Gastroesophageal sphincter (tissue), 3 donors: ENCODE measurements around the gene RPLP2.

Experiments used
- EP300 ChIP-seq: sonication (generic); formaldehyde crosslinking; IDR thresholded peaks from one replicate; pipeline ENCODE4 v1.6.1; 2017; ENCODE audit warnings: antibody characterized with exemption, mild to moderate bottlenecking
- TF ChIP-seq, protein P1 (sequence below), 4 experiments: fragments of 200-600 bp in 2 of 4; fragments of 450-650 bp in 2 of 4; sonication (generic) in 1 of 4; IDR thresholded peaks; one replicate each; pipeline ENCODE4 v1.5.1; 2017 to 2019; ENCODE audit warnings: antibody characterized with exemption in 4 of 4, mild to moderate bottlenecking in 2 of 4, moderate library complexity in 2 of 4

DNA sequence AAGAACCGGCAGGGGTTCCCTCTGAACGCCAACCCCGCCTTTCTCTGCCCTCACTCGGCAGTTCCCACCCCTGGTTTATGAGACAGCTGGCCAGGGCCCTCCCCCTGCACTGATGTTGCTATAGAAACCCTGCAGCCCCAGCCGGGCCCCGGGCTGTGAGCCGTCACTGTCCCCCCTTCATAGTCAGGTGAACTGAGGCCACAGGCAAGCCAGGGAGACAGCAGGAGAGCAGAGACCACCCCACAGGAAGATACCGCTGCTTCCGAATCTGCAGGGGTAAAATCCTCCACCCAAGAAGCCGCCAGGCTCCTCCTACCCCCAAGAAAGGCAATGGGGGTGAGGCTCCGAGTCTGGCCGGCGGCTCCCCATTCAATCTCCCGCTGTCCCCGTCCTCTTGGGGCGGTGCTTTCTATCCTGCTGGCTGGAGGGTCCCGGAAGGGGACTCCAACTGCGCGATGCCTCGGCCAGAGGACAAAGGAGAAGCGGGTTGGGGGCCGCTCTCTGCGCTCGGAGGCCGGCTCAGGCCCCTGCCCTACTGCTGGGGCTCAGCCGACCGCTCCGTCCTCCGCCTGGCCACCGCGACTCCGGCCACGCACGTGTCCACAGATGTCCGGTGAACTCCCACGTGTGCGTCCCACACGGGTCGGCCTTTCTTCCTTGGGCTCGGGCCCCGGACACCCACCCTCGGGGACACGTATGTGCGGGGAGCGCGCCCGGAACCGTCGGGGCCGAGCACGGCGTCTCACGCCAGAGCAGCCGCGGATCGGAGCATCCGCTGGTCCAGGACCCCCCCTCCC, 12.3 kb upstream of the RPLP2 start:
- TF ChIP-seq EP300, result no peak
- TF ChIP-seq, protein P1, sequence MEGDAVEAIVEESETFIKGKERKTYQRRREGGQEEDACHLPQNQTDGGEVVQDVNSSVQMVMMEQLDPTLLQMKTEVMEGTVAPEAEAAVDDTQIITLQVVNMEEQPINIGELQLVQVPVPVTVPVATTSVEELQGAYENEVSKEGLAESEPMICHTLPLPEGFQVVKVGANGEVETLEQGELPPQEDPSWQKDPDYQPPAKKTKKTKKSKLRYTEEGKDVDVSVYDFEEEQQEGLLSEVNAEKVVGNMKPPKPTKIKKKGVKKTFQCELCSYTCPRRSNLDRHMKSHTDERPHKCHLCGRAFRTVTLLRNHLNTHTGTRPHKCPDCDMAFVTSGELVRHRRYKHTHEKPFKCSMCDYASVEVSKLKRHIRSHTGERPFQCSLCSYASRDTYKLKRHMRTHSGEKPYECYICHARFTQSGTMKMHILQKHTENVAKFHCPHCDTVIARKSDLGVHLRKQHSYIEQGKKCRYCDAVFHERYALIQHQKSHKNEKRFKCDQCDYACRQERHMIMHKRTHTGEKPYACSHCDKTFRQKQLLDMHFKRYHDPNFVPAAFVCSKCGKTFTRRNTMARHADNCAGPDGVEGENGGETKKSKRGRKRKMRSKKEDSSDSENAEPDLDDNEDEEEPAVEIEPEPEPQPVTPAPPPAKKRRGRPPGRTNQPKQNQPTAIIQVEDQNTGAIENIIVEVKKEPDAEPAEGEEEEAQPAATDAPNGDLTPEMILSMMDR (IDR thresholded peaks at IDR 0.05), result no peak
